A549 (cell line): Measurements from ENCODE around the gene TMEM107.

ENCODE experiments used
- CTCF ChIP-seq: fragments of >200 bp; sonication (Bioruptor Twin); formaldehyde crosslinking; IDR thresholded peaks from 3 replicates; pipeline ENCODE4 v1.5.1; 2016
- EP300 ChIP-seq, 2 experiments: fragments of >200 bp; sonication (Bioruptor Twin); formaldehyde crosslinking; IDR thresholded peaks; 2 replicates in 1 of 2; 3 replicates in 1 of 2; pipeline ENCODE4 v1.6.1; 2016 to 2017
- FOXS1 ChIP-seq: fragments of 250-450 bp; sonication (Bioruptor Pico); IDR thresholded peaks from 2 replicates; pipeline ENCODE4 v1.5.0; 2020; ENCODE audit warnings: mild to moderate bottlenecking, moderate library complexity
- NFE2L2 ChIP-seq: fragments of 150-350 bp; conservative IDR thresholded peaks from 2 replicates; pipeline ENCODE4 v1.6.1; 2014; ENCODE audit warnings: low read length
- PHF8 ChIP-seq: fragments of 200-600 bp; sonication (generic); IDR thresholded peaks from 2 replicates; pipeline ENCODE4 v1.6.1; 2016; ENCODE audit warnings: low read depth, mild to moderate bottlenecking, antibody characterized with exemption, moderate library complexity, borderline replicate concordance
- RAD21 ChIP-seq, 2 experiments: fragments of >200 bp in 1 of 2; sonication (Bioruptor Twin) in 1 of 2; formaldehyde crosslinking in 1 of 2; IDR thresholded peaks in 1 of 2; conservative IDR thresholded peaks in 1 of 2; 2 replicates in 1 of 2; 3 replicates in 1 of 2; pipeline ENCODE4 v1.6.1; 2012 to 2018; ENCODE audit warnings: inconsistent platforms in 1 of 2
- SMC3 ChIP-seq: fragments of >200 bp; sonication (Bioruptor Twin); formaldehyde crosslinking; IDR thresholded peaks from 3 replicates; pipeline ENCODE4 v1.6.1; 2018; ENCODE audit warnings: inconsistent platforms
- TF ChIP-seq, protein P1 (sequence below): fragments of 200-600 bp; sonication (generic); IDR thresholded peaks from 2 replicates; pipeline ENCODE4 v1.6.1; 2016; ENCODE audit warnings: antibody characterized with exemption, mild to moderate bottlenecking, moderate library complexity

DNA sequence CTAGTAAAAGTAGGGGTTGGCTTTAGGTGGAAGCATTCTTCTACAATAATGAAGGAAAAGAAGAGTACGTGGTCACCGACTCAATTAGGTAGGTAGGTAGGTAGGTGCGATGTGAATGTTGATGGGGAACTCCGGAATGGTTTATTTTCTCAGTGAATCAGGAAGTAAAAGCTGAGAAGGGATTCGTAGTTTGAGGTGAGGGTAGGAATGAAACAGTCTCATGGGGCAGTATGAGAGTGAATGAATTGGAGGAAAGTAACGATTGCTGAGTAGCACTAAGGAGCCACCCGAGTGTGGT lies 37.9 kb downstream of the TMEM107 start:
- TF ChIP-seq, protein P1, sequence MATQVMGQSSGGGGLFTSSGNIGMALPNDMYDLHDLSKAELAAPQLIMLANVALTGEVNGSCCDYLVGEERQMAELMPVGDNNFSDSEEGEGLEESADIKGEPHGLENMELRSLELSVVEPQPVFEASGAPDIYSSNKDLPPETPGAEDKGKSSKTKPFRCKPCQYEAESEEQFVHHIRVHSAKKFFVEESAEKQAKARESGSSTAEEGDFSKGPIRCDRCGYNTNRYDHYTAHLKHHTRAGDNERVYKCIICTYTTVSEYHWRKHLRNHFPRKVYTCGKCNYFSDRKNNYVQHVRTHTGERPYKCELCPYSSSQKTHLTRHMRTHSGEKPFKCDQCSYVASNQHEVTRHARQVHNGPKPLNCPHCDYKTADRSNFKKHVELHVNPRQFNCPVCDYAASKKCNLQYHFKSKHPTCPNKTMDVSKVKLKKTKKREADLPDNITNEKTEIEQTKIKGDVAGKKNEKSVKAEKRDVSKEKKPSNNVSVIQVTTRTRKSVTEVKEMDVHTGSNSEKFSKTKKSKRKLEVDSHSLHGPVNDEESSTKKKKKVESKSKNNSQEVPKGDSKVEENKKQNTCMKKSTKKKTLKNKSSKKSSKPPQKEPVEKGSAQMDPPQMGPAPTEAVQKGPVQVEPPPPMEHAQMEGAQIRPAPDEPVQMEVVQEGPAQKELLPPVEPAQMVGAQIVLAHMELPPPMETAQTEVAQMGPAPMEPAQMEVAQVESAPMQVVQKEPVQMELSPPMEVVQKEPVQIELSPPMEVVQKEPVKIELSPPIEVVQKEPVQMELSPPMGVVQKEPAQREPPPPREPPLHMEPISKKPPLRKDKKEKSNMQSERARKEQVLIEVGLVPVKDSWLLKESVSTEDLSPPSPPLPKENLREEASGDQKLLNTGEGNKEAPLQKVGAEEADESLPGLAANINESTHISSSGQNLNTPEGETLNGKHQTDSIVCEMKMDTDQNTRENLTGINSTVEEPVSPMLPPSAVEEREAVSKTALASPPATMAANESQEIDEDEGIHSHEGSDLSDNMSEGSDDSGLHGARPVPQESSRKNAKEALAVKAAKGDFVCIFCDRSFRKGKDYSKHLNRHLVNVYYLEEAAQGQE = no peak
- no peak for TF ChIP-seq SMC3
- TF ChIP-seq RAD21 (conservative IDR thresholded peaks at IDR 0.05 in 1 of 2, IDR thresholded peaks at IDR 0.05 in 1 of 2) = no peak
- no peak for TF ChIP-seq CTCF
- TF ChIP-seq EP300 (IDR thresholded peaks at IDR 0.05) = no peak
- no peak for TF ChIP-seq NFE2L2
- no peak for TF ChIP-seq FOXS1
- TF ChIP-seq PHF8 = no peak
